Measurements from ENCODE around the gene KBTBD13. TPM values are rescaled to one million over a fixed set of nuclear protein-coding genes. Genes with fewer than 3 reads are reported as not detected.

Gene KBTBD13
- total RNA-seq, 1 donor from 2014 or later: not detected

GRCh38 chr15:65106011-65106590 is 29.6 kb downstream of the KBTBD13 start:
- no peak for DNase-seq (ENCODE audit: low spot score)

- DNase-seq (ENCODE audit: low spot score): no peak
These were observed 34.2 kb downstream of the KBTBD13 start for GRCh38 chr15:65110676-65111292.

GRCh38 chr15:65115086-65115485 is 38.5 kb downstream of the KBTBD13 start, which contains the start of gene UBAP1L:
TSS of gene UBAP1L (minus strand) at chr15:65115200. CDS start at chr15:65106215, 8,985 bp downstream.
- DNase-seq (ENCODE audit: low spot score): no peak

GRCh38 chr15:65115542-65115941 is 39.0 kb downstream of the KBTBD13 start:
- DNase-seq (ENCODE audit: low spot score): no peak

Other genes with a start within 250 kb of the KBTBD13 start
- 29.4 TPM for gene PLEKHO2, start 234.8 kb upstream of the KBTBD13 start, total RNA-seq (ENCODE audit: insufficient read depth, low replicate concordance)
- gene ANKDD1A, start 164.8 kb upstream of the KBTBD13 start, total RNA-seq (ENCODE audit: insufficient read depth, low replicate concordance): 5.3 TPM
- 49.1 TPM for gene SPG21, start 86.8 kb upstream of the KBTBD13 start, total RNA-seq (ENCODE audit: insufficient read depth, low replicate concordance)
- gene MTFMT, start 47.1 kb upstream of the KBTBD13 start, total RNA-seq (ENCODE audit: insufficient read depth, low replicate concordance): 42.9 TPM
- not detected for gene SLC51B, start 31.4 kb upstream of the KBTBD13 start, total RNA-seq (ENCODE audit: insufficient read depth, low replicate concordance)
- 107 TPM for gene RASL12, start 8.8 kb upstream of the KBTBD13 start, total RNA-seq (ENCODE audit: insufficient read depth, low replicate concordance)
- 2.2 TPM for gene UBAP1L, start 38.5 kb downstream of the KBTBD13 start, total RNA-seq (ENCODE audit: insufficient read depth, low replicate concordance)
- gene PDCD7, start 57.1 kb downstream of the KBTBD13 start, total RNA-seq (ENCODE audit: insufficient read depth, low replicate concordance): 11.6 TPM
- 48.4 TPM for gene CLPX, start 108.6 kb downstream of the KBTBD13 start, total RNA-seq (ENCODE audit: insufficient read depth, low replicate concordance)
- gene CILP, start 134.7 kb downstream of the KBTBD13 start, total RNA-seq (ENCODE audit: insufficient read depth, low replicate concordance): 70.3 TPM
- gene PARP16, start 210.1 kb downstream of the KBTBD13 start, total RNA-seq (ENCODE audit: insufficient read depth, low replicate concordance): 3.4 TPM
- gene RNU5A-1, start 219.3 kb downstream of the KBTBD13 start, total RNA-seq (ENCODE audit: insufficient read depth, low replicate concordance): not detected
- not detected for gene RNU5B-1, start 227.9 kb downstream of the KBTBD13 start, total RNA-seq (ENCODE audit: insufficient read depth, low replicate concordance)